Central memory CD4-positive, alpha-beta T cell (primary cell): ENCODE measurements around the gene TOE1.
"Not testable (repeated sequence)": the region's sequence is repeated elsewhere in the genome, so short reads cannot be mapped to it uniquely, and the experiment has no call there.

ENCODE experiments used
- DNase-seq: peaks from one replicate; pipeline ENCODE4 v3.0.0; 2022
- total RNA-seq, 3 experiments: gene quantifications; one replicate each; lab custom pipeline; 2026; lab: John Stamatoyannopoulos, UW

Gene TOE1
- total RNA-seq: 22.4 to 58.2 (median 45.3) reads per million in 3 experiments

DNA sequence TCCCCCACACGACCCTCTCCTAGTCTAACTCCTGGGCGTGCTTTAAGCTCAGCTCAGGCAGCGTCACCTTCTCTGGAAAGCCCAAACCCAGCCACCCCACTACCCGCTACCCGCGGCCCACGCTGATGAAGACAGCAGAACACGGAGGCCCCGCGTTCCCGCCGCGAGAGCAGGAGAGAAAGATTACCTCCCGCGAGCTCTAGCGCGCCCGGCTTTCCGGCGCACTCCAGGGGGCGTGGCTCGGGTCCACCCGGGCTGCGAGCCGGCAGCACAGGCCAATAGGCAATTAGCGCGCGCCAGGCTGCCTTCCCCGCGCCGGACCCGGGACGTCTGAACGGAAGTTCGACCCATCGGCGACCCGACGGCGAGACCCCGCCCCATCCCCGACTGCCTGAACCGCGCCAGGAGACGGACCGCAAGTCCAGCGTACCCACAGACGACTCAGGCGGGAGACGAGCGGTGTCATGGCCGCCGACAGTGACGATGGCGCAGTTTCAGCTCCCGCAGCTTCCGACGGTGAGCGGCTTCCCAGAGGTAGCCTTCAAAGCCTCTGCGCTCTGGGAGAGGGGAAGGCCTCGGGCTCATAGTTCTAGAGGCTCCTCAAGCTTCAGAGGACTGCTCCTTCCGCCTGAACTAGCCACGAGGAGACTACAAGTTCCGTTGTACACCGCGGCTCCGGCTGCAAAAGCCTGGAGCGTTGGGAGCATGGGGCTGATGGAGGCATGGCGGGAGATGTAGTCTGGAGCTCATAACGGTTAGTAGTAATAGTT, at the start of gene TOE1, which contains the start of gene MUTYH:
Gene TOE1 (plus strand): TSS at position 382 of the 770 bp plus-strand sequence. CDS start 83 bp downstream, at position 465.
Gene MUTYH (minus strand): TSS at position 652 of the 770 bp plus-strand sequence. CDS start 5,935 bp downstream, outside the sequence.
- DNase-seq: peak; percentile 89

DNA sequence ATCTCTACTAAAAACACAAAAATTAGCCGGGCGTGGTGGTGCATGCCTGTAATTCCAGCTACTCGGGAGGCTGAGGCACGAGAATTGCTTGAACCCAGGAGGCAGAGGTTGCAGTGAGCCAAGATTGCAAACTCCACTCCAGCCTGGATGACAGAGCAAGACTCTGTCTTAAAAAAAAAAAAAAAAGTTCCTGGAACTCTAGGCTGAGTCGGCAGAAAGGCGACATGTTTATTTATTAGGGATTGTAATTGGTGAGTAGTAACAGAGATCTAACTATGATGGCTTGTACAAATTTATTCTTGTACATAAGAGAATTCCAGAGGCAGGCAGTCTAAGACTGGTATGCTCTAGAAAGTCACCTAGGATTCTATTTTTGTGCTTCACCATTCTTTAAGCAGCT, 49.0 kb upstream of the TOE1 start:
- not testable (repeated sequence) for DNase-seq

DNA sequence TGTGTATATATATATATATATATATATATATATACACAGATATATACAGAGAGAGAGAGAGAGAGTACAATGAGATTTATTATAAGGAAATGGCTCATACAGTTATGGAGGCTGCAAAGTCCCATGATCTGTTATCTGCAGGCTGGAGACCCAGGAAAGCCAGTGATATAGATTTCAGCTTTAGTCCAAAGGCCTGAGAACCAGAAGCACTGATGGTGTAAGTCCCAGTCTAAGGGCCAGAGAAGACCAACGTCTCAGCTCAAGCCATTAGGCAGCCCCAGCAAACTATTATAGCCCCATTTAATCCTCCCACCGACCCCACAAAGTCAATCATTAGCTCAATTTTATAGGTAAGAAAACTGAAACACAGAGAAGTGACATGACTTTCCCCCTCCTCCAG, 48.3 kb upstream of the TOE1 start:
- DNase-seq: no peak

DNA sequence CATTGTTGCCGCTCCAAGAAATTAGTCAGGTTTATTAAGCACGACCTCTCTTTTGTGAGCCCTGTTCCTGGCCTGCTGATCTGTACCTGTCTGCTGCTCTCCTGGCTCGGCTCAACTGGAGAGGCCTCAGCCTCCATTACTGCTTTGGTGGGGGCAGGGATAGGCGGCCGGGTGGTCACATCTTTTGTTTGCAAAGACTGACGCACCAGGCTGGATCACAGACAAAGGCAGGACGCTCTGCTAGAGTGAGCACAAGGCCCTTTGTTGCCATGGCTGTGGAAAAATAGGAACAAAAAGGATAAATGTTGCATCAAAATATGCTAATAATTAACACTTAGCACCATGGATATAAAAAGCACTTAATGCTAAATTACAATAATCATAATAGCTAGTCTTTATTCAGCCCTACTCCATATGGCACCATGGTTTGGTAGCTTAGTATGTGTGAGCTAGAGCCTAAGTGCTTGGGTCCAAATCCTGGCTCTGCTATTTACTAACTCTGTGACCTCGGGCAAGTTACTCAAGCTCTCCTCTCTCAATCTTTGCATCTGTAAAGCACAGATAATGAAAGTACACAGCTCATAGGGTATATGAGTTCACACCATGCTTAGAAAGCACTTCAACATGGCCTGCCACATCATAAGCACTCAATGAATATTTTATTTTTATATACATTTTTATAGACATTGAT, 42.2 kb upstream of the TOE1 start:
- DNase-seq: no peak

DNA sequence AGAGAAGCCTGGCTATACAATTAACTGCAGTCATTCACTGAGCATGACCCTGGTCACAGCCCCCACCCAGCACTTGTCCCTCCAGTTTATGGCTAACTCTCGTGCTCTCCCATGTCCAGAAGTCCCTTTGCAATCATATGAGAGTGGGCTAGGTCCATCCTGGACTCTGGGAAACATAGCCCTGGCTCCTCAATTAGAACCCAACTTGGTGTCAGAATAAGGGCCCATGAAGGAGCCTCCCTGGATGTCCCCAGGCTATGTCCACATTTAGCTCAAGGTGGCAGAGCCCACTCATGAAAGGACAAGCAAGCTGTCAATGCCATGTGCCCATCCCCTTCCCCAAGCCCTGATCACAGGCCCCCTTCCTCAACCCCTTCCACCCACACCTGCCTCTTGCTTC, 40.7 kb upstream of the TOE1 start:
- DNase-seq: no peak

DNA sequence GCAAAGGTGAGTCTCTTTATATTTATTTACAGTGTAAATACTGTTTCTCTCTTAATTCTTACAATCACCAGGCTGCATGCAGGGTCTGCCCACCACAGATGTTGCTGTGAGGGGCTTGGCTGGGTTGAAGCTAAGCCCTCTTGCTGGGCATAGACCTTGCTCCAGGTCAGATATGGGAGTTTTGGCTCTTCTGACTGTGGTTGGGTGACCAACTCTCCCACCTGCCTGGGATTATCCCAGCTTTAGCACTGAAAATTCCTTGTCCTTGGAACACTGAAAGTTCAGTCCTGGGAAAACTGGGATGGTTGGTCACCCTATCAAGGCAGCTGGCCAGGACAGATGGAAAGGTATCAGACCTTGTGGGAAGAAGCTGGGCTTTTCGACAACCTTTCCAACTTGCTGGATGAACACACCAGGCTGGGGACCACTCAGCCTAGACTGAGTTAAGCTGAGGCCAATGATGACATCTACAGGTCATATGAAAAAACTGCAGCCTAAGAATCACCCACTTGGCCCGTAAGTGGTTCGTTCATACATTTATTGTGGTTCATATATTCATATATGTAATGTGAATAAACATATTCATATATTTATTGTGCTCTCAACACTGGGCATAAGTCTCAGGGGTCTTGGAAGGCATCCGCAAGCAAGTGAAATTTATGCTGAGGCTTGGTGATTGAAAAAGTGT, 39.8 kb upstream of the TOE1 start:
- peak; percentile 44 for DNase-seq

DNA sequence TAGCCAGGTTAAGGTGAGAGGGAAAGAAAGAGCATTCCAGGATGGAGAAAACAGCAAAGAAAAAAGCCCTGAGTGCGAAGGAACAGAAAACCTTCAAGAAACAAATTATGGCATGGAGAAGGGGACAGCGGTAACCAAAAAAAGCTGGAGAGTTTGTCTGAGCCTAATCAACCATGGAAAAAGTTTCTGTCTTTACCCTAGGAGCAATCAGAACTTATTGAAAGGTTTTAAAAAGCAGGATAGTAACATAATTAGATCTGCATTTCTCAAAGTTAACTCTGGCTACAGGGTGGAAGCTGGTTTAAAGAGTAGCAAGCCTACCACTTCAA, 39.3 kb upstream of the TOE1 start:
- no peak for DNase-seq

DNA sequence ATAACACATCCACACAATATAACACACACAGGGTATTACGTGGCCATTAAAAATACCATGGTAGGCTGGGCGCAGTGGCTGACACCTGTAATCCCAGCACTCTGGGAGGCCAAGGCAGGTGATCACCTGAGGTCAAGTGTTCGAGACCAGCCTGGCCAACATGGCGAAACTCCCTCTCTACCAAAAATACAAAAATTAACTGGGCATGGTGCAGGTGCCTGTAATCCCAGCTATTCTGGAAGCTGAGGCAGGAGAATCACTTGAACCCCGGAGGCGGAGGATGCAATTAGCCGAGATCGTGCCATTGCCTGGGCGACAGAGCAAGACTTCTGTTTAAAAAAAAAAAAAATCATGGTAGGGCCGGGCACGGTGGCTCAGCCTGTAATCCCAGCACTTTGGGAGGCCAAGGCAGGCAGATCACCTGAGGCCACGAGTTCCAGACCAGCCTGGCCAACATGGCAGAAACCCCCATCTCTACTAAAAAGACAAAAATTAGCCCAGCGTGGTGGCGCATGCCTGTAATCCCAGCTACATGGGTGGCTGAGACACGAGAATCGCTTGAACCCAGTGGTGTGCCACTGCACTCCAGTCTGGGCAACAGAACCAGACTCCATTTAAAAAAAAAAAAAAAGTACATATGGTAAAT, 37.3 kb upstream of the TOE1 start:
- no peak for DNase-seq

DNA sequence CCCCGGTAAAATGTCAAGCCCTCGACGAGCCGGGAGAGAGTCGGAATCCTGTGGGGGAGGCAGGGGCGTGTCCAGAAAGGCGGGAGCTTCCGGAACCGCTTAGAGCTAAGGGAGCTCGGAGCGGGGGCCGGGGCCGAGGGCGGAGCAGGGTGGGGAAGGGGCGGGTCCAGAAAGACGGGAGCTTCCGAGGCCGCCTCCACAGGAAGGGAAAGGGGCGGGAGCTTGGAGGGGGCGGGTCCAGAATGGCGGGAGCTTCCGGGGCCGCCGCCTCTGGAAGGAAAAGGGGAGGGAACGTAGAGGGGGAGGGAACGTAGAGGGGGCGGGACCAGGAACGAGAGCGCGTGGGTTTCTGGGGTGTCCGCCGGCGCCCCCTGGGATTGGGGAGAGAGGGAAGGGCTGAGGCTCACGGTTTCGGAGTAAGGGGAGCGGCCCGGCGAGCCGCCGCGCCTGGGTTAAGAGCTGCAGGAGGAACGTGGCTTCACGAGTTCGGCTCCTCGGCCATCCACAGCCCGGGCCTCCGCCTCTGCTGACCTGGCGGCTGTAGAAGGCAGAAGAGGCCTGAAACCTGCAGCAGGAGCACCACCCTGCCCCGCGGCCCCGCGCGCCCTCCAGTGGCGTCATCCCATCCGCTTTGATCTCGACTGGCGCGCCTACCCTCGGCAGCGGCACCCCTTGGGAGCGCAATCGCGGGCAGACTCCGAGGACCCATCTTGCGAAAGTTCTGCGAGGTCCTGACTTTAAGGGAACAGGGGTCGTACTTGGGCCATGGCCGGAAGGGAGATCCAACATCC, 36.3 kb upstream of the TOE1 start:
- peak; percentile 92 for DNase-seq

DNA sequence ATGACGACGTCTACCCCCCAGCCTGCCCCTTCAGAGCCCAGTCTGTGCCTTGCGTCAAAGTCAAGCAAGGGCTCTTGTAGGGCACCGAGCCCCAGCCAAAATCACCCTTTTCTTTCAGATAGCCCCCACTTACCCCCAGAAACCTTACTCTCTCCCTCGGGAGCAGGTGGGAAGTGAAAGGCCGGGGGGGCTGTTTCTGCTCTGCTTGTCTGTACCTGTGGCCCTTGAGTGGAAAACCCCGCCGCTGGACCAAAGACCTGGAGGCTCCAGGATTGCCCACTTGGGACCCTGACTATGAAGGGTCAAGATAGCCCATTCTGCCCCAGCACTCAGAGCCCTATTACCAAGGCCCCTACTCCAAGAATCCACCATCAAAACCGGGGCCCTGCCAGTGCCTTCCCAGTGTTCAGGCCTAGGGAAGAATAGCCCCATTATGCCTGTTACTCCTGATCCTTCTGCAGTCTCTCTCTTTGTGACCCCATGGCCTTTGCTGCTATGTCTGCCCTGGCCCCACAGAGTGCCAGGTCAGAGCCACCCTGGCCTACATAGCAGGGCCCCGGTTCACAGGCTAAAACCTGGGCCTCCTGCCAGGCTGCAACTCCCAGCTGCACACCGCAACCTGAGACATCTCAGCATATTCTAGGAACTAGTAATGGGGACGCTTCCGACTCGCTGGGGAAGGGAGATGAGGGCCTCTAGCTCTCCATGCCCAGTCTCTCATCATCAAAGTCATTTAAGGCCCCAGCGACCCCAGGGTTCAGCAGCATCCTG, 35.5 kb upstream of the TOE1 start:
- DNase-seq: no peak

DNA sequence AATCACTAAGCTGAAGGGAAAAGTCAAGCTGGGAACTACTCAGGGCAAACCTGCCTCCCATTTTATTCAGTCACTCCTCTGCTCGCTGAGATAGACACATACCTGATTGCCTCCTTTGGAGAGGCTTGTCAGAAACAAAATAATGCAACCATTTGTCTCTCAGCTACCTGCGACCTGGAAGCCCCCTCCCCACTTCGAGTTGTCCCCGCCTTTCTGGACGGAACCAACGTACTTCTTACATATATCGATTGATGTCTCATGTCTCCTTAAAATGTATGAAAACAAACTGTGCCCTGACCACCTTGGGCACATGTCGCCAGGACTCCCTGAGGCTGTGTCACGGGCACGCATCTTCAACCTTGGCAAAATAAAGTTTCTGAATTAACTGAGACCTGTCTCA, 34.7 kb upstream of the TOE1 start:
- no peak for DNase-seq

DNA sequence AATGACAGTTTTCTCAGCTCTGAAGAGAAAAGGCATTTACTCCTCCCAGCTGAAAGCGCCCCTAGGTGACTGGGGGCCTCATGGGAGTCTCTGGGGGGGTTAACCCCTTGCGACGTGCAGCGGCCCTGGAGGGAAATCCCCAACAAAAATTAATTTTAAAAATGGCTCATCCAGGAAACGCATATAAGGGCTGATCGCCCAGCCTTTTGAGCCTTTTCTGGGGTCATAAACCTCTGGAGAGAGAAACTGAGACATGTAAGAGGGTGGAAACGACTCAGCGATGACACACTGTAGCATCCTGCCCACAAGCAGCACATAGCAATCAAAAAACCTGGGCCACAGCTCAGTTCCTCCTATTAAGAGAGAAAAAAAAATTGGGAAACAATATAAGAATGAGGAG, 33.7 kb upstream of the TOE1 start:
- no peak for DNase-seq

DNA sequence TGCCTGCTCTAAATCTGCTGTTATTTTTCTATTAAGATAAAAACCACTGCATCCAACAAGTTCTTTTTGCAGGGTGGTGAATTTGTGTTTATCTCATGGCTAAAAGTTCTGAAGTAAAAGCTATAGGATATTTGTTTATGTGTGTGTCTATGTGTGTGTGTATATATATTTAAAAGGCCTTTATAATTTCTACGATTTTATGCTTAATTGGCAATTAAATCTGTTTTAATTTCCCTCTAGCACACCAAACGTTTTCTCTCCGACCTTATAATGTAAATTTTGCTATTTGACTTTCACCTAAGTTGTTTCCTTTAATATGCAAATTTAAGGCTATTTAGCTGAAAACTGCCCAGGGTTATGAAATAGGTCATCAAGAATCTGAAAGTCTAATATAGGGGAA, 33.1 kb upstream of the TOE1 start:
- DNase-seq: no peak

DNA sequence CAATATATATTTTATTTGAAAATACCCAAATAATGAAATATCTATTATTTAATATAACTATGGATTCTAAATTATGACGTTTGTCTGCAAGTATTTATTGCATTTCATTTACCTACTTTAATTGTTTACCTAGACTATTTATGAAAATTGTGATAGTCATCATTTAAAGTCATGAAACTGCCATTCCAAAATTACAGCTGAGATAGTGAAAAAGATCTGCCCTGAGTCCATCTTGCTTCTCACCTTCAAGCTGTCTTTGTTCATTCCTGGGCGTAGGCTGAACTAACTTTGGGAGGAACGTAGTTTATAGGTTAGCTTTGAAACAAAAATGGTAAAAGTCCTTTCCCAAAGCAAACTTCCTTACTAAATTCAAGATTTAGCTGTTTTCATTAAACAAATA, 25.7 kb upstream of the TOE1 start:
- no peak for DNase-seq

DNA sequence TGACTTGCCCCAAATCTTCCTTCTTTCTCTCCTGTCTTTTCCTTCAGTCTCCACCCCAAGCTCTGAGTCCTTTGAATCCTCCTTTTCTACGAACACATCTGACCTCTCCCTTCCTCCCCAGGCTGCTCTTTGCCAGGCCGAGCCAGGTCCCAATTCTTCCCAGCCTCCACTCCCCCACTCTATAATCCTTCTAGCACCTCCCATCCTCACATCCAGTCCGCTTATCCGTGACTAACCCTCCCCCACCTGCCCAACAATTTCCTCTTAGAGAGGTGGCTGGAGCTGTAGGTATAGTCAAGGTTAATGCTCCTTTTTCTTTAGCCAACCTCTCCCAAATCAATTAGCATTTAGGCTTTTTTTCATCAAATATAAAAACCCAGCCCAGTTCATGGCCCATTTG, 22.8 kb upstream of the TOE1 start:
- no peak for DNase-seq

DNA sequence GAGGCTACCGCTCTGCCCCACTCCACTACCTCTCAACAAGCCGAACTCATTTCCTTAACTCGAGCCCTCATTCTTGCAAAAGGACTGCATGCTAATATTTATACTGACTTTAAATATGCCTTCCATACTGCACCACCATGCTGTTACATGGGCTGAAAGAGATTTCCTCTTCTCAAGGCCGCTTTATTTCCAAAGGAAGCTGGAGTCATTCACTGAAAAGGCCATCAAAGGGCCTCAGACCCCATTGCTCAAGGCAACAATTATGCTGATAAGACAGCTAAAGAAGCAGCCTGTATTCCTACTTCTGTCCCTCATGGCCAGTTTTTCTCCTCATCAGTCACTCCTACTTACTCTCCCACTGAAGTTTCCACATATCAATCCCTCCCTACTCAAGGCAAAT, 20.2 kb upstream of the TOE1 start:
- no peak for DNase-seq

DNA sequence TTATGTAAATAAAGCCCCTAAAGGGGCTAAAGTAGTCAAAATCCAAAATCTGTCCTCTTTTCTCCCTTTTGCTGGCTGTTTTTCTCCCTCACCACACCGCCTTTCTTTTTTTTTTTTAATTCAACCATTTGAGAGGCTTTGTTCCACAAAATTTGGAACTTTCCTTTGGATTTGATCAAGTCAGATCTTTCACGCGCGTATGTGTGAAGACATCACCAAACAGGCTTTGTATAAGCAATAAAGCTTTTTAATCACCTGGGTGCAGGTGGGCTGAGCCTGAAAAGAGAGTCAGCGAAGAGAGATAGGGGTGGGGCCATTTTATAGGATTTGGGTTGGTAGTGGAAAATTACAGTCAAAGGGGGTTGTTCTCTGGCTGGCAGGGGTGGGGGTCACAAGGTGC, 18.5 kb upstream of the TOE1 start:
- no peak for DNase-seq

DNA sequence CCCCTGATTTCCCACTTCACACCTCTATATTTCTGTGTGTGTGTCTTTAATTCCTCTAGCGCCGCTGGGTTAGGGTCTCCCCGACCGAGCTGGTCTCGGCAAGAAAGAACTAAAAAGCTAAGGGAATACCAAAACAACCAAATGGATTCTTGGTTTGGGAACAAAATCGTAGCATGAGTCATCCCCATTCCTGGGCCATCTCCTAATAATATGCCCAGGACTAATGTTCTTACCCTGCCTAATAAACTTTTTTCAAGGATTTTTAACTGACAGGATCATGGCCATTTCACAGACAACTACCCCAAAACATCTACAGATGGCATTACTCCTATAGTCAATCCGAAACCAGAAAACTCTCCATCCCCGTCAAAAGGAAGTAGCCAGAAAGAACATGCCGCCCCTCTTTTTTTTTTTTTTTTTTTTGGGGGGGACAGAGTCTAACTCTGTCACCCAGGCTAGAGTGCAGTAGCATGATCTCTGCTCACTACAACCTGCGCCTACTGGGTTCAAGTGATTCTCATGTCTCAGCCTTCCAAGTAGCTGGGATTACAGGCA, 17.4 kb upstream of the TOE1 start:
- DNase-seq: no peak

DNA sequence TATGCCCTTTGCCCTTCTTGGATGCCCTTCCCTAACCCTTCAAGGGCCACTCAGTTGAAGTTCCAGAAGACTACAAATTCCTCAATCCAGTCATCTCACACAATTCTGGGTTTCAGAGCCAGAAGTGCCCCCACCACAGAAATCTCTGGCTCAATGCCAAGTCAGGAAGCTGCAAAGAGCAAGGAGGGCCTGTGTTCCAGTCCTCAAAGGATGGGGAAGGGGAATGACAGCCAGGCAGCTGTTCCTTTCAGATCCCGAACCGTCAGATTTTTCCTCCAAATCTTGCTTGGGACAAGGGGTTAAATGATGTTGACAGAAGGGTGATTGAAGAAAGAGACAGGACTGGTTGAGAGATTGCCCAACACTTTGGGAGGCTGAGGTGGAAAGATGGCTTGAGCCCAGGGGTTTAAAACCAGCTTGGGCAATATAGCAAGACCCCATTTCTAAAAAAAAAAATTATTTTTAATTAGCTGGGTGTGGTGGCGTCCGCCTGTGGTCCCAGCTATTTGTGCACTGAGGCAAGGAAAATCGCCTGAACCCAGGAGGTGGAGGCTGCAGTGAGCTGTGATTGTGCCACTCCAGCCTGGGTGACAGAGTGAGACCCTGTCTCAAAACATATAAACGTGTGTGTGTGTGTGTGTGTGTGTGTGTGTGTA, 14.0 kb upstream of the TOE1 start:
- DNase-seq: no peak
